HG03108 (cell line): Measurements from ENCODE around the gene NDUFS1.
A peak's percentile ranks its signal among the peaks of the same experiment; 100 is the strongest.
"Not testable (repeated sequence)": the region's sequence is repeated elsewhere in the genome, so short reads cannot be mapped to it uniquely, and the experiment has no call there.

Source experiments
- ATAC-seq: cut with Tn5 transposase; IDR thresholded peaks from one replicate; pipeline ENCODE4 v1.9.1; 2021; ENCODE audit warnings: moderate library complexity; ENCODE audit not compliant: unreplicated experiment

NDUFS1 gene

GRCh38 chr2:206105541-206105940, 53.7 kb downstream of the NDUFS1 start:
- no peak for ATAC-seq

DNA sequence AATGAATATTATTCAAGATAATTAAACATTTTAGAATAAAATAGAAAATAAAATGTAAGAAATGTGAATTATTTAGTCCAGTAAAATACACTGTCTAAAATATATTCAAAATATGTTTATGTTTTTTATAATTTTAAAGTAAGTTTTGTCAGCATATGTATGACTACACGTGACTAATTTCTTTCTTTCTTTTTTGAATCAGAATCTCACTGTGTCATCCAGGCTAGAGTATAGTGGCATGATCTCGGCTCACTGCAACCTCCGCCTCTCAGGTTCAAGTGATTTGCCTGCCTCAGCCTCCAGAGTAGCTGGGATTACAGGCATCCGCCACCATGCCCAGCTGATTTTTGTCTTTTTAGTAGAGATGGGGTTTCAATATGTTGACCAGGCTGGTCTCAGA, 54.2 kb downstream of the NDUFS1 start:
- no peak for ATAC-seq

DNA sequence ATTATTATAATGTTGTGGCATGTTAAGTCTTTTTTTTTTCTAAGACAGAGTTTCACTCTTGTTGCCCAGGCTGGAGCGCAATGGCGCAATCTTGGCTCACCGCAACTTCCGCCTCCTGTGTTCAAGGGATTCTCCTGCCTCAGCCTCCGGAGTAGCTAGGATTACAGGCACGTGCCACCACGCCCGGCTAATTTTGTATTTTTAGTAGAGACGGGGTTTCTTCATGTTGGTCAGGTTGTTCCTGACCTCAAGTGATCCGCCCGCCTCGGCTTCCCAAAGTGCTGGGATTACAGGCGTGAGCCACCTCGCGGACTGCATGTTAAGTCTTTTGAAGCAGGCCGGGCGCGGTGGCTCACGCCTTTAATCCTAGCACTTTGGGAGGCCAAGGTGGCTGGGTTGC, 60.4 kb downstream of the NDUFS1 start:
- ATAC-seq: not testable (repeated sequence)

GRCh38 chr2:206098471-206098870, 60.8 kb downstream of the NDUFS1 start:
- ATAC-seq: no peak

DNA sequence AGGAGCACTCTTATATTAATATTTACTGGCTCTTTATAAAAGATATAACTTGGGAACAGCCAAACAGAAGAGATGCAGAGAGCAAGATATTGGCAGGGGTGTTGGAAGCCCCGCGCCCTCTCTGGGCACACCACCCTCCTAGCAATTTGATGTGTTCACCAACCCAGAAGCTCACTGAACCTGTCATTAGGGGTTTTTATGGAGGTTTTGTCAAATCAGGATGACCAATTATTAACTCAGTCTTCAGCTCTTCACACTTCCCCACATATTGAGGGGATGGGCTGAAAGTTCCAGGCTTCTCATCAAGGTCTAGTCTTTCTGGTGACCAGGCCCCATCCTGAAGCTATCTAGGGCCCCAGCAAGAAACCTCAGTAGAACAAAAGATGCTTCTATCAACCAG, 62.4 kb downstream of the NDUFS1 start:
- ATAC-seq: peak; percentile 46

DNA sequence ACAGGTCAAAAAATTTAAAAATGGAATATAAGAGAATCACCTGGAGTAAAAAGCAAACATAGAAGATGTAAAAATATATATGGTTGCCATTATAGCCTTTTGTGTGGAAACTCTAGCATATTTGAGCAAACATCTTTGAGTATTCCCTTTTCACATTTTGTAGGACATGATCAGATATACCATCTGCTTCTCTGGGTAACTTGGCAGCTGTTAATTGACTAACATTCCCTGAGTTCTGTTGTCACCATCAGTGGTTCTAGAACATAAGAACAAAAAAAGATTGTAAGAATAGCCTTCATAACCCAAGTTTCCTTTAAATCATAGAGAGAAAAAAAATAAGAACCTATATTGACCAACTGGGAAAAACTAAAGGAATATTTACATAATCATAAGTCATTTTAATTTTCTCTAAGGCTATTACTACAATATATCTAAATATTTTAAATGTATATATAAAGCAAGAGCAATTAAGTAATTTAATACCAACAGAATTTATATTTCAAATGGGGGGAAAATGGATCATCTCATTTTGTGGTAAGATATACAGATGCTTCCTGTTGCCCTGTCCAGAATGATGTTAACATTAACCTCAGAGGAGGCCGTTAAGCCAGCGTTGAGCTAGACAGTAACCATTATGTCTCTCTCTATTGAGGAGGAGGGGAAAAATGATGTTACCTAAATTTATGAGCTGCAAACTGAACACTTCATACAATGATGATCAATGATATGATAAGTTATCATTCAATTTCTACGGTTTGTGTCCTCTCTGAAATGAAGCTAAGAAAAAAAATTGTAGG, 63.5 kb downstream of the NDUFS1 start:
- no peak for ATAC-seq

- no peak for ATAC-seq
These were observed 66.9 kb downstream of the NDUFS1 start for GRCh38 chr2:206092297-206092696.

DNA sequence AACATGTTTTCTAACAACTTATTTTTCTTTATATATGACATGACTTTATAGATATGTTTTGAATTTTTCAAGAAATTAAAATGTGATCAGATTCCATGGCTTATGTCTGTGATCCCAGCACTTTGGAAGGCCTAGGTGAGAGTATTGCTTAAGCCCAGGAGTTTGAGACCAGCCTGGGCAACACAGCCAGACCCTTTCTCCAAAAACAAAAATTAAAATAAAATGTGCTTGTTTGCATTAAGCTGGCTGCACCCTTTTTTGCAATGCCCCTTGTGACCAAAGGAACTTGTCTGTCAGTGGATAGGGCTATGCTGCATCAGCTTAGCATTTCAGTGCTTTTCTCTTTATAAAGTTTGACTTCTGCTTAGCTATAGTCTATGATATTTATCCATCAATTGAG, 71.0 kb downstream of the NDUFS1 start:
- ATAC-seq: no peak

GRCh38 chr2:206086716-206087350, 72.4 kb downstream of the NDUFS1 start:
- no peak for ATAC-seq

DNA sequence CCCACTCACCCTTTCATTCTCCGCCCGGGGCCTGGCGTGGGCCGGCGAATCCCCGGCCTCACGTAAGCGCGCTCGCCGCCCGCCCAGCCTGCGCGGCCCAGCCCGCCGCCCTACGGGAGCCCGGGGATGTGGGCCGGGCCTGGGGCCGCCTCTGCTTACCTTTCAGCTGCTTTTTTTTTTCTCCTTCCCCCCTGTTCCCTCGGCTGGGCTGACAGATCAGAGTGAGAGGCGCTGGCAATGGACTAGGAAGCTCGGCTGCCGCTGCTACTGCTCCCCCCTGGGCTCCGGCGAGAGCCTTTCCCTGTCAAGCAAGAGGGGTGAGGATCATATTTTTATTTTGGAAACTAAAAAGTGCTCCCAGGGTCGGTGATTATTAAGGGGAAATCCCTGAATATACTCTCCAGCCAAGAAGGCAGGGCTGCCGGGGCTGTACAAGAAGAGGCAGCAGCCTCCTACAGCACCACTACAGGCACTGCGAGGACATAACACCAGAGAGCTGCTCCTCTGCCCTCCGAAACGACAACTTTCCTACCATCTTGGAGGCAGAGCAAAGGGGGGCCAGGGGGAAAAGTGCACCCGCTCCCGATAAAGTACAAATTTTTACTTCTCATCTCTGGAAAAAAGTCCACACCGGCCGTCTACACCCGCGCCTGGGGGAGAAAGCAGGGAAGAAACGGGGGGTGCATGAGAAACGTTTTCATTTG, 73.3 kb downstream of the NDUFS1 start, which contains the start of gene INO80D:
TSS of gene INO80D (minus strand) at position 433 of the 704 bp plus-strand sequence. CDS start 23,158 bp downstream, outside the sequence.
- ATAC-seq: peak; percentile 81

- peak; percentile 21 for ATAC-seq
These were observed 74.1 kb downstream of the NDUFS1 start for GRCh38 chr2:206084870-206085741.

- no peak for ATAC-seq
These were observed 74.8 kb downstream of the NDUFS1 start for GRCh38 chr2:206084439-206084869.

GRCh38 chr2:206083602-206084438, 75.4 kb downstream of the NDUFS1 start:
- peak; percentile 26 for ATAC-seq

GRCh38 chr2:206082298-206082843, 76.9 kb downstream of the NDUFS1 start:
- ATAC-seq: no peak

GRCh38 chr2:206080927-206081326, 78.3 kb downstream of the NDUFS1 start:
- no peak for ATAC-seq

DNA sequence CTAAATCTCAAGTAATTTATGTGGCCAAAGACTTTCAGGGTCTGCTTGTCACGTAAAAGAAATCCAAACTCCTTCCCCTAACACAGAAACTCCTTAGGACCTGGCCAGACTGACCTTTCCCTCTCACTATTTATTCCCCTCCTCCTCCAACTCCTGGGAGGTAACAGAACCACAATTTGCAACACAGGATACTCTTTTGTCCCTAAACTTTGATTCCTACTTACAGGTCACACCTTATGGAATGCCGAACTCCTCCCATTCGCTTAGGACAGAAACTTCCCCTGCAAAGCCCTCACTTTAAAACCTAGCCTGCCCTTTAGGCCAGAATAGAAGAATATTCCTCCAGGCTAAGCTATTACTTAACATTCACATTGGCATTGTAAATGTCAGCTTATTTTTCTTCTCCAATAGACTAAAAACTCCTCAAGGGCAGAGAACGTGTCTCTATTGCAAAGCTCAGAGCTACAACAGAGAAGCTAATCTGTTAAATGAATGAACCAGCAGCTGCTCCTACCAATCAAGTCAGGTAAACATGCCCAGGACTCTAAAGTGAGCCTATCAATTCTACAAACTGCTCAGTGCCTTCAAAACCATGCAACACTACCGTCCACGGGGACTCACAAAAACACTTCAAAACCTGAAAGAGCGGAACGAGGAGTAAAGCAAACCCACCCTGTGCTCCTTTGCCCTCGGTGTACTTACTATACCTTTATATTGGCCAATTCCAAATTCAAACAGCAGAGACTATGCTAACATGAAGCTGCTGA, 79.4 kb downstream of the NDUFS1 start:
- ATAC-seq: no peak

GRCh38 chr2:206077879-206078278, 81.4 kb downstream of the NDUFS1 start:
- not testable (repeated sequence) for ATAC-seq

- ATAC-seq: no peak
These were observed 84.1 kb downstream of the NDUFS1 start for GRCh38 chr2:206075113-206075512.

- ATAC-seq: no peak
These were observed 87.4 kb downstream of the NDUFS1 start for GRCh38 chr2:206071807-206072206.
